Peyer's patch (tissue), 4 donors: ENCODE results near the gene MTX3. TPM values are rescaled to one million over a fixed set of nuclear protein-coding genes. Genes with fewer than 3 reads are reported as not detected.

ENCODE experiments used
- DNase-seq, 3 donors: peaks; one replicate each; pipeline ENCODE4 v3.0.0-alpha.2; 2017 to 2019
- H3K27ac ChIP-seq, 4 donors: fragments of 200-600 bp; sonication (generic); one replicate each; pipeline ENCODE4 v1.5.1; 2016 to 2019
- H3K27me3 ChIP-seq, 2 donors: fragments of 200-600 bp; sonication (generic); one replicate each; pipeline ENCODE4 v1.5.1; 2019
- H3K36me3 ChIP-seq, 3 donors: fragments of 200-600 bp; sonication (generic); one replicate each; pipeline ENCODE4 v1.5.1; 2016 to 2019
- H3K4me1 ChIP-seq, 4 donors: fragments of 200-600 bp; sonication (generic); one replicate each; pipeline ENCODE4 v1.5.1; 2016 to 2019
- H3K4me3 ChIP-seq, 4 donors: fragments of 200-600 bp; sonication (generic); 1 replicate in 3 of 4; 2 replicates in 1 of 4; pipeline ENCODE4 v1.5.1; 2016 to 2019; ENCODE audit warnings: mild to moderate bottlenecking in 1 of 4
- H3K9me3 ChIP-seq, 4 donors: fragments of 200-600 bp; sonication (generic); one replicate each; pipeline ENCODE4 v1.5.1; 2016 to 2019; ENCODE audit warnings: mild to moderate bottlenecking in 1 of 4
- CTCF ChIP-seq, 6 experiments: fragments of 450-650 bp in 4 of 6; fragments of 200-600 bp in 2 of 6; sonication (generic) in 1 of 6; IDR thresholded peaks; one replicate each; pipeline ENCODE4 v1.5.1; 2017 to 2019; ENCODE audit warnings: antibody characterized with exemption in 6 of 6, mild to moderate bottlenecking in 3 of 6, moderate library complexity in 1 of 6
- POLR2A ChIP-seq, 2 donors: fragments of 450-650 bp; IDR thresholded peaks; one replicate each; pipeline ENCODE4 v1.5.1; 2017; ENCODE audit warnings: antibody characterized with exemption in 2 of 2, mild to moderate bottlenecking in 2 of 2, moderate library complexity in 2 of 2
- total RNA-seq, 4 donors: library from RNA; depleted of rRNA; stranded (reverse); fragments of >200 nt; gene quantifications; one replicate each; pipeline ENCODE4 v1.1.0, GENCODE V29; 2016

MTX3 gene
- total RNA-seq, 4 donors from 2014 or later: 8.4 to 11.6 (median 9.2) TPM

GRCh38 chr5:79936002-79936645, 54.9 kb downstream of the MTX3 start:
- Histone ChIP-seq H3K36me3 (no peaks in the 10 kb centered on the region), H3K27ac (no peak overlapping the region), H3K27me3 (no peaks in the 10 kb centered on the region), H3K4me1 (no peaks in the 10 kb centered on the region), H3K9me3 (no peaks in the 10 kb centered on the region), H3K4me3 (no peak overlapping the region)
- no peak for DNase-seq
- TF ChIP-seq POLR2A (IDR thresholded peaks at IDR 0.05) (no peak), CTCF (IDR thresholded peaks at IDR 0.05) (no peak)

- Histone ChIP-seq H3K27ac (no peak overlapping the region), H3K4me1 (no peaks in the 10 kb centered on the region), H3K9me3 (no peaks in the 10 kb centered on the region), H3K36me3 (no peaks in the 10 kb centered on the region), H3K4me3 (no peak overlapping the region), H3K27me3 (no peaks in the 10 kb centered on the region)
- no peak for TF ChIP-seq CTCF (IDR thresholded peaks at IDR 0.05)
- no peak for TF ChIP-seq POLR2A (IDR thresholded peaks at IDR 0.05)
- no peak for DNase-seq
Measured at GRCh38 chr5:79934681-79935080, 56.4 kb downstream of the MTX3 start.

- Histone ChIP-seq H3K27ac (no peak overlapping the region), H3K4me1 (no peaks in the 10 kb centered on the region), H3K9me3 (no peaks in the 10 kb centered on the region), H3K36me3 (no peaks in the 10 kb centered on the region), H3K27me3 (no peaks in the 10 kb centered on the region), H3K4me3 (no peak overlapping the region)
- no peak for TF ChIP-seq POLR2A (IDR thresholded peaks at IDR 0.05)
- no peak for TF ChIP-seq CTCF (IDR thresholded peaks at IDR 0.05)
- no peak for DNase-seq
Measured at GRCh38 chr5:79932510-79933504, 58.3 kb downstream of the MTX3 start.

GRCh38 chr5:79931866-79932265, 59.2 kb downstream of the MTX3 start:
- no peak overlapping the region for H3K27ac ChIP-seq
- no peak for DNase-seq
- no peaks in the 10 kb centered on the region for H3K4me1 ChIP-seq
- no peaks in the 10 kb centered on the region for H3K36me3 ChIP-seq
- no peaks in the 10 kb centered on the region for H3K9me3 ChIP-seq
- H3K4me3 ChIP-seq: no peak overlapping the region
- no peaks in the 10 kb centered on the region for H3K27me3 ChIP-seq
- TF ChIP-seq CTCF (IDR thresholded peaks at IDR 0.05) (no peak), POLR2A (IDR thresholded peaks at IDR 0.05) (no peak)

GRCh38 chr5:79931409-79931808, 59.7 kb downstream of the MTX3 start:
- Histone ChIP-seq H3K27me3 (no peaks in the 10 kb centered on the region), H3K4me1 (no peaks in the 10 kb centered on the region), H3K9me3 (no peaks in the 10 kb centered on the region), H3K36me3 (no peaks in the 10 kb centered on the region), H3K4me3 (no peak overlapping the region), H3K27ac (no peak overlapping the region)
- no peak for DNase-seq
- TF ChIP-seq CTCF (IDR thresholded peaks at IDR 0.05) (no peak), POLR2A (IDR thresholded peaks at IDR 0.05) (no peak)
